Spleen (tissue), 11 donors: ENCODE data around the gene RMDN3. TPM values are rescaled to one million over a fixed set of nuclear protein-coding genes. Genes with fewer than 3 reads are reported as not detected.
A peak's percentile ranks its signal among the peaks of the same experiment; 100 is the strongest.

ENCODE experiments used
- DNase-seq: peaks from one replicate; pipeline ENCODE4 v3.0.0-alpha.2; 2020
- H3K27ac ChIP-seq, 8 donors: fragments of 200-600 bp; sonication (generic) in 7 of 8; 1 replicate in 4 of 8; 2 replicates in 4 of 8; pipeline versions ENCODE4 v1.5.0 to v1.8.0; 2016 to 2021; ENCODE audit warnings: inconsistent platforms in 4 of 8, mild to moderate bottlenecking in 4 of 8, moderate library complexity in 1 of 8
- H3K27me3 ChIP-seq, 7 donors: fragments of 200-600 bp; sonication (generic) in 6 of 7; replicated peaks in 1 of 7; 1 replicate in 4 of 7; 2 replicates in 3 of 7; pipeline versions ENCODE4 v1.5.0 to v1.8.0; 2016 to 2021; ENCODE audit warnings: inconsistent platforms in 3 of 7, mild to moderate bottlenecking in 1 of 7
- H3K36me3 ChIP-seq, 6 donors: fragments of 200-600 bp; sonication (generic) in 5 of 6; 1 replicate in 4 of 6; 2 replicates in 2 of 6; pipeline versions ENCODE4 v1.5.0 to v1.8.0; 2016 to 2021; ENCODE audit warnings: inconsistent platforms in 2 of 6
- H3K4me1 ChIP-seq, 6 donors: fragments of 200-600 bp; sonication (generic) in 5 of 6; 1 replicate in 3 of 6; 2 replicates in 3 of 6; pipeline versions ENCODE4 v1.5.0 to v1.8.0; 2016 to 2021; ENCODE audit warnings: inconsistent platforms in 3 of 6
- H3K4me3 ChIP-seq, 8 donors: fragments of 200-600 bp; sonication (generic) in 7 of 8; 1 replicate in 4 of 8; 2 replicates in 4 of 8; pipeline versions ENCODE4 v1.5.0 to v1.8.0; 2016 to 2021; ENCODE audit warnings: inconsistent platforms in 4 of 8, mild to moderate bottlenecking in 4 of 8, moderate library complexity in 2 of 8
- H3K9me3 ChIP-seq, 8 donors: fragments of 200-600 bp; sonication (generic) in 7 of 8; 1 replicate in 4 of 8; 2 replicates in 4 of 8; pipeline versions ENCODE4 v1.5.0 to v1.8.0; 2016 to 2021; ENCODE audit warnings: inconsistent platforms in 4 of 8
- CTCF ChIP-seq, 11 experiments: fragments of 200-600 bp in 7 of 11; fragments of 450-650 bp in 4 of 11; sonication (generic) in 4 of 11; IDR thresholded peaks in 8 of 11; conservative IDR thresholded peaks in 3 of 11; 1 replicate in 7 of 11; 2 replicates in 4 of 11; pipeline versions ENCODE4 v1.4.0 to v1.8.0; 2016 to 2021; ENCODE audit warnings: antibody characterized with exemption in 11 of 11, inconsistent platforms in 4 of 11, mild to moderate bottlenecking in 1 of 11
- POLR2A ChIP-seq, 3 donors: fragments of 450-650 bp; IDR thresholded peaks; one replicate each; pipeline ENCODE4 v1.5.1; 2017; ENCODE audit warnings: antibody characterized with exemption in 3 of 3, mild to moderate bottlenecking in 1 of 3
- POLR2AphosphoS5 ChIP-seq, 3 donors: sonication (generic); formaldehyde crosslinking; IDR thresholded peaks; one replicate each; pipeline ENCODE4 v1.5.1; 2017; ENCODE audit warnings: antibody characterized with exemption in 3 of 3
- WGBS, 5 donors: extraction: QIAGEN DNeasy Blood & Tissue Kit in 3 of 5; methylation state at CpG; one replicate each; pipeline versions ENCODE4 v1.1.5 to v1.1.7; 2013 to 2018; 5-methylcytosine and 5-hydroxymethylcytosine counted together
- intact Hi-C: fragments of 100-400 bp; cut with DNase I; formaldehyde crosslinking; loops from one replicate; pipeline ENCODE4 v1.15.0; 2023; ENCODE audit warnings: low total_unique reads
- polyA plus RNA-seq, 3 donors: library from polyadenylated mRNA; stranded (reverse); fragments of 200-250 nt; gene quantifications; one replicate each; pipeline ENCODE4 v1.2.1, GENCODE V29; 2013
- total RNA-seq, 7 donors: library from RNA; depleted of rRNA in 3 of 7; stranded (reverse); fragments of >200 nt in 3 of 7; fragmentation: NEBNext Ultra II Directional in 4 of 7; extraction: Animal tissue kit (Norgen Biotek cat#: 25700) in 4 of 7; gene quantifications; one replicate each; pipeline versions ENCODE4 v1.1.0 to v1.2.1, GENCODE V29; 2016 to 2021
- donor health status: healthy with polysubstance abuse.
- donor health status: DM: no; HTN: no; CAD: no; lungs with moderate emphysema.
- donor health status: DM: no; HTN: no; CAD: no.
- donor health status: Bipolar disorder and iron deficiency.
- donor health status: healthy.
- donor health status: DM: no; HTN: no; CAD: no.
- donor health status: DM: yes; HTN: yes; CAD: no.

The RMDN3 gene
- total and polyA plus RNA-seq, 10 donors: 13.0 to 32.2 (median 23.2) TPM

- WGBS, 5 donors: 86 to 98% (median 94%) methylated on average over 2 of the region's 2 CpGs
These were observed 48.9 kb downstream of the RMDN3 start for GRCh38 chr15:40706121-40706520.

DNA sequence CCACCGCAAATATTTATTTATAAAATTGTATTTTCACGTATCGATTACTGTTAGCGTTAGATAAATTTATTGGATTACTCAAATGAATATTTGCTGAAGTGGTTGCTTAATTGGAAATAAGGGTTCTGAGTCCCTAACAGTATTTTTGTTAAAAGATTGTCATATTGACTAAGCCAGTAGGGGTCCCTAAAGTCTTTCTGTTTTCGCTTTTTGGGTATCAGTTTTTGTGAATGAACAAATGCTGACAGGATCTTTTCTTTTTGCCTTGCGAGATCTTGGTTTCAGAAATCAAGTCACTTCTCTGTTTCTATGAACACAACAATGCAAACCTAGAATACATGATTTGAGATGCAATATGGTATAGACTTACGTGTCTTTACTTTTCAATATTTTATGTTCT is 53.0 kb downstream of the RMDN3 start:
- 90 to 96% (median 92%) methylated on average over 7 of the region's 7 CpGs for WGBS, 5 donors
- no peaks in the 10 kb centered on the region for H3K4me1 ChIP-seq
- no peak overlapping the region for H3K27ac ChIP-seq
- H3K27me3 ChIP-seq: no peaks in the 10 kb centered on the region
- TF ChIP-seq CTCF (IDR thresholded peaks at IDR 0.05 in 8 of 11, conservative IDR thresholded peaks at IDR 0.05 in 3 of 11): peak in 2 of 11 experiments; percentile 12 to 31
- TF ChIP-seq POLR2A (IDR thresholded peaks at IDR 0.05): no peak
- no peak for TF ChIP-seq POLR2AphosphoS5 (IDR thresholded peaks at IDR 0.05)
- H3K9me3 ChIP-seq: no peaks in the 10 kb centered on the region
- no peak for DNase-seq
- intact Hi-C loops: no loop called here
- peaks cover 0 to 70% (median 0%) of the 10 kb centered on the region in 6 donors for H3K36me3 ChIP-seq
- no peak overlapping the region for H3K4me3 ChIP-seq

More at GRCh38 chr15:40706121-40706520, 48.9 kb downstream of the RMDN3 start:
- TF ChIP-seq POLR2A (IDR thresholded peaks at IDR 0.05) (no peak), POLR2AphosphoS5 (IDR thresholded peaks at IDR 0.05) (no peak), CTCF (IDR thresholded peaks at IDR 0.05 in 8 of 11, conservative IDR thresholded peaks at IDR 0.05 in 3 of 11) (no peak)
- intact Hi-C loops: no loop called here
- no peaks in the 10 kb centered on the region for H3K9me3 ChIP-seq
- no peak for DNase-seq
- no peaks in the 10 kb centered on the region for H3K27me3 ChIP-seq
- no peak overlapping the region for H3K4me3 ChIP-seq
- H3K4me1 ChIP-seq: no peaks in the 10 kb centered on the region
- peaks cover 0 to 93% (median 0%) of the 10 kb centered on the region in 6 donors for H3K36me3 ChIP-seq
- H3K27ac ChIP-seq: no peak overlapping the region

GRCh38 chr15:40697916-40698315 is 57.1 kb downstream of the RMDN3 start:
- Histone ChIP-seq H3K4me1 (peaks cover 15 to 35% (median 24%) of the 10 kb centered on the region in 6 donors), H3K27ac (no peak overlapping the region), H3K9me3 (no peaks in the 10 kb centered on the region), H3K27me3 (no peaks in the 10 kb centered on the region), H3K4me3 (no peak overlapping the region), H3K36me3 (peaks cover 0 to 37% (median 0%) of the 10 kb centered on the region in 6 donors)
- no peak for TF ChIP-seq CTCF (IDR thresholded peaks at IDR 0.05 in 8 of 11, conservative IDR thresholded peaks at IDR 0.05 in 3 of 11)
- TF ChIP-seq POLR2A (IDR thresholded peaks at IDR 0.05): no peak
- no peak for TF ChIP-seq POLR2AphosphoS5 (IDR thresholded peaks at IDR 0.05)
- intact Hi-C loops: loop anchor here (5.0 kb wide), 1 partner anchor 199 kb away; no protein-coding TSS in a partner anchor
- WGBS, 5 donors: 86 to 95% (median 95%) methylated on average over 7 of the region's 7 CpGs
- no peak for DNase-seq

DNA sequence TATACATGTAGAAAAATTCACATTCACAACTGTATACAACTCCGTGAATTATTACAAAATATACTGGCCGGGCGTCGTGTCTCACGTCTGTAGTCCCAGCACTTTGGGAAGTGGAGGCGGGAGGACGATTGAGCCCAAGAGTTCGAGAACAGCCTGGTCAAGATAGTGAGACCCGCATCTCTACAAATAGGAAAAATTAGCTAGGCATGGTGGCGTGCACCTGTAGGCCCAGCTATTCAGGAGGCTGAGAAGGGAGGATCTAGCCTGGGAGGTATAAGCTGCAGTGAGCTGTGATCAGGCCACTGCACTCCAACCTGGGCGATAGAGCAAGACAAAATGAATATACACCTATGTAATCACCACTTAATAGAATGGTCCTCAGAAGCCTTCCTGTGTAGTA is 58.8 kb downstream of the RMDN3 start:
- H3K36me3 ChIP-seq: peaks cover 0 to 33% (median 5%) of the 10 kb centered on the region in 6 donors
- no peak for DNase-seq
- peaks cover 15 to 36% (median 24%) of the 10 kb centered on the region in 6 donors for H3K4me1 ChIP-seq
- intact Hi-C loops: loop anchor here (5.0 kb wide), 1 partner anchor 201 kb away; no protein-coding TSS in a partner anchor
- no peaks in the 10 kb centered on the region for H3K27me3 ChIP-seq
- peak overlapping the region in 1 of 8 donors; percentile 99 for H3K27ac ChIP-seq
- no peaks in the 10 kb centered on the region for H3K9me3 ChIP-seq
- peak overlapping the region in 3 of 8 donors; percentile 81 to 97 (median 97) for H3K4me3 ChIP-seq
- TF ChIP-seq POLR2AphosphoS5 (IDR thresholded peaks at IDR 0.05) (no peak), POLR2A (IDR thresholded peaks at IDR 0.05) (no peak), CTCF (IDR thresholded peaks at IDR 0.05 in 8 of 11, conservative IDR thresholded peaks at IDR 0.05 in 3 of 11) (no peak)
- 75 to 88% (median 80%) methylated on average over 11 of the region's 11 CpGs for WGBS, 5 donors
